HCT116 (cell line): Measurements from ENCODE around the gene OTUD7B. TPM values are rescaled to one million over a fixed set of nuclear protein-coding genes. Genes with fewer than 3 reads are reported as not detected.

Source experiments
- ATAC-seq: fragments of 200-7000 bp; cut with Tn5 transposase; 2 replicates; pipeline ENCODE4 v1.9.1; 2020; ENCODE audit warnings: mild to moderate bottlenecking, moderate library complexity
- BruUV-seq: library from RNA; stranded (reverse); fragments of 400-500 nt; replicated peaks from 2 replicates; lab custom pipeline; 2021; lab: Mats Ljungman, UMichigan
- CTCF ChIA-PET: fragments of 300-600 bp; sonication (Branson Sonifier 250); formaldehyde crosslinking; loops from one replicate; lab custom pipeline; 2021; ENCODE audit warnings: antibody characterized with exemption; lab: Charles Lee
- POLR2A ChIA-PET: fragments of 300-600, 350-600 bp; sonication (Branson Sonifier 250); formaldehyde crosslinking; loops from one replicate; lab custom pipeline; 2021; ENCODE audit warnings: antibody characterized with exemption; lab: Charles Lee
- RAD21 ChIA-PET, 2 experiments: fragments of 300-600 bp; sonication (Branson Sonifier 250); formaldehyde crosslinking; loops; one replicate each; lab custom pipeline; 2023; ENCODE audit warnings: low total read pairs in 2 of 2; ENCODE audit not compliant: uncharacterized antibody in 2 of 2, unreplicated experiment in 2 of 2, low non-redundant PET in 1 of 2; lab: Charles Lee
- DNase-seq: peaks from one replicate; pipeline ENCODE4 v3.0.0-alpha.2; 2010; ENCODE audit warnings: low read depth, low spot score
- H2AFZ ChIP-seq: fragments of 200-600 bp; shearing (Covaris generic), sonication (generic); 2 replicates; pipeline ENCODE4 v1.6.1; 2017; ENCODE audit warnings: low read depth, mixed run types, mixed read lengths, antibody characterized with exemption, low read length; ENCODE audit not compliant: poor library complexity, severe bottlenecking
- H3K27ac ChIP-seq: 2 replicates; pipeline ENCODE4 v1.5.1; 2012; ENCODE audit warnings: low read depth, low read length
- H3K27me3 ChIP-seq: fragments of 200-600 bp; sonication (generic); 2 replicates; pipeline ENCODE4 v1.6.1; 2016; ENCODE audit warnings: mixed run types, low read length, mixed read lengths; ENCODE audit not compliant: insufficient read depth
- H3K36me3 ChIP-seq, 2 experiments: fragments of 200-500 bp in 1 of 2; fragments of 200-600 bp in 1 of 2; sonication (Bioruptor generic) in 1 of 2; sonication (generic) in 1 of 2; 2 replicates each; pipeline versions ENCODE4 v1.5.1 to v1.6.1; 2014 to 2016; ENCODE audit warnings: low read length in 2 of 2, inconsistent platforms in 1 of 2, mixed read lengths in 1 of 2, mixed run types in 1 of 2; ENCODE audit not compliant: insufficient read depth in 2 of 2, control insufficient read depth in 1 of 2
- H3K4me1 ChIP-seq, 2 experiments: fragments of 200-600 bp in 1 of 2; sonication (generic) in 1 of 2; 2 replicates each; pipeline versions ENCODE4 v1.5.1 to v1.6.1; 2012 to 2017; ENCODE audit warnings: low read length in 2 of 2, inconsistent platforms in 1 of 2, mild to moderate bottlenecking in 1 of 2, mixed read lengths in 1 of 2, mixed run types in 1 of 2, moderate library complexity in 1 of 2; ENCODE audit not compliant: insufficient read depth in 2 of 2, control insufficient read depth in 1 of 2
- H3K4me2 ChIP-seq: fragments of 200-600 bp; sonication (generic); 2 replicates; pipeline ENCODE4 v1.6.1; 2017; ENCODE audit warnings: mixed run types, low read length, mixed read lengths
- H3K4me3 ChIP-seq, 2 experiments: fragments of 200-600 bp in 1 of 2; sonication (generic) in 1 of 2; replicated peaks in 1 of 2; 2 replicates each; pipeline ENCODE4 v1.5.1; 2011 to 2016; ENCODE audit warnings: low read length in 2 of 2, control low read depth in 1 of 2, low read depth in 1 of 2, mild to moderate bottlenecking in 1 of 2, mixed read lengths in 1 of 2, mixed run types in 1 of 2
- H3K79me2 ChIP-seq: fragments of 200-600 bp; sonication (generic); 2 replicates; pipeline ENCODE4 v1.6.1; 2017; ENCODE audit warnings: mild to moderate bottlenecking, mixed run types, low read length, moderate library complexity, mixed read lengths; ENCODE audit not compliant: insufficient read depth
- H3K9ac ChIP-seq: fragments of 200-600 bp; sonication (generic); 2 replicates; pipeline ENCODE4 v1.6.1; 2016; ENCODE audit warnings: low read length, mixed read lengths
- H3K9me2 ChIP-seq: fragments of 200-600 bp; sonication (generic), shearing (Covaris generic); 2 replicates; pipeline ENCODE4 v1.6.1; 2017; ENCODE audit warnings: mixed run types, mild to moderate bottlenecking, moderate library complexity; ENCODE audit not compliant: insufficient read depth
- H3K9me3 ChIP-seq, 2 experiments: fragments of 200-500 bp in 1 of 2; fragments of 200-600 bp in 1 of 2; sonication (Bioruptor generic) in 1 of 2; sonication (generic) in 1 of 2; 2 replicates each; pipeline ENCODE4 v1.6.1; 2014 to 2017; ENCODE audit warnings: low read length in 2 of 2, mixed read lengths in 2 of 2, inconsistent platforms in 1 of 2, low read depth in 1 of 2, mild to moderate bottlenecking in 1 of 2, mixed run types in 1 of 2, moderate library complexity in 1 of 2; ENCODE audit not compliant: control insufficient read depth in 1 of 2, insufficient read depth in 1 of 2
- H4K20me1 ChIP-seq: fragments of 200-600 bp; sonication (generic), shearing (Covaris generic); 2 replicates; pipeline ENCODE4 v1.6.1; 2017; ENCODE audit warnings: mixed run types, mild to moderate bottlenecking, moderate library complexity; ENCODE audit not compliant: insufficient read depth
- CTCF ChIP-seq, 3 experiments: fragments of 200-600 bp in 1 of 3; sonication (generic) in 1 of 3; IDR thresholded peaks in 2 of 3; conservative IDR thresholded peaks in 1 of 3; 2 replicates each; pipeline ENCODE4 v1.5.1; 2012 to 2017; ENCODE audit warnings: low read depth in 2 of 3, low read length in 2 of 3, antibody characterized with exemption in 1 of 3, borderline replicate concordance in 1 of 3, control low read depth in 1 of 3, mild to moderate bottlenecking in 1 of 3, mixed read lengths in 1 of 3, mixed run types in 1 of 3, moderate library complexity in 1 of 3; ENCODE audit not compliant: insufficient read depth in 1 of 3
- EGR1 ChIP-seq: IDR thresholded peaks from 2 replicates; pipeline ENCODE4 v1.6.1; 2012; ENCODE audit warnings: low read depth
- EZH2phosphoT487 ChIP-seq: fragments of 200-600 bp; IDR thresholded peaks from 2 replicates; pipeline ENCODE4 v1.6.1; 2018; ENCODE audit warnings: antibody characterized with exemption, borderline replicate concordance
- FOSL1 ChIP-seq: IDR thresholded peaks from 2 replicates; pipeline ENCODE4 v1.6.1; 2012; ENCODE audit warnings: low read depth
- MAX ChIP-seq: IDR thresholded peaks from 2 replicates; pipeline ENCODE4 v1.6.1; 2012
- POLR2A ChIP-seq: IDR thresholded peaks from 2 replicates; pipeline ENCODE4 v1.7.0; 2011; ENCODE audit warnings: borderline replicate concordance; ENCODE audit not compliant: insufficient read depth, insufficient read length; ENCODE audit errors: extremely low read depth
- POLR2AphosphoS5 ChIP-seq: IDR thresholded peaks from 2 replicates; pipeline ENCODE4 v1.6.1; 2011; ENCODE audit warnings: mild to moderate bottlenecking, low read depth, low read length, moderate library complexity
- RAD21 ChIP-seq: IDR thresholded peaks from 2 replicates; pipeline ENCODE4 v1.6.1; 2012; ENCODE audit warnings: low read depth, mild to moderate bottlenecking
- SIN3A ChIP-seq: IDR thresholded peaks from 2 replicates; pipeline ENCODE4 v1.6.1; 2012; ENCODE audit warnings: low read depth
- SP1 ChIP-seq: IDR thresholded peaks from 2 replicates; pipeline ENCODE4 v1.6.1; 2012; ENCODE audit warnings: low read depth
- SRF ChIP-seq: IDR thresholded peaks from 2 replicates; pipeline ENCODE4 v1.6.1; 2012; ENCODE audit warnings: low read depth
- TCF7L2 ChIP-seq: IDR thresholded peaks from 2 replicates; pipeline ENCODE4 v1.7.0; 2011; ENCODE audit warnings: borderline replicate concordance, inconsistent platforms; ENCODE audit not compliant: insufficient read depth, insufficient read length; ENCODE audit errors: extremely low read depth
- YY1 ChIP-seq: IDR thresholded peaks from 2 replicates; pipeline ENCODE4 v1.6.1; 2011; ENCODE audit warnings: low read length, low read depth, moderate library complexity, mild to moderate bottlenecking; ENCODE audit not compliant: insufficient replicate concordance; ENCODE audit errors: extremely low read depth
- ZBTB33 ChIP-seq: IDR thresholded peaks from 2 replicates; pipeline ENCODE4 v1.6.1; 2011; ENCODE audit warnings: mild to moderate bottlenecking, low read length, moderate library complexity; ENCODE audit not compliant: insufficient replicate concordance; ENCODE audit errors: extremely low read depth
- ZFX ChIP-seq: fragments of 450-650 bp; IDR thresholded peaks from 2 replicates; pipeline ENCODE4 v1.6.1; 2017
- intact Hi-C: fragments of 100-400 bp; cut with micrococcal nuclease; formaldehyde crosslinking; loops from 2 replicates; pipeline ENCODE4 v1.10.0; 2022
- total RNA-seq: library from RNA; stranded (reverse); gene quantifications from one replicate; pipeline ENCODE4 v1.2.1, GENCODE V29; 2021; ENCODE audit not compliant: unreplicated experiment

Gene OTUD7B
- total RNA-seq, 1 experiment from 2014 or later: 23.7 TPM

GRCh38 chr1:149927563-149928400 is 82.7 kb downstream of the OTUD7B start, which contains the start of gene SF3B4:
SF3B4 (minus strand) TSS chr1:149927803; CDS start chr1:149927759, 44 bp downstream.
- H3K27ac ChIP-seq: peak within 1 kb of the TSS; percentile 89
- CTCF ChIA-PET: no interaction called here
- H3K9me3 ChIP-seq: no peaks in the 10 kb centered on the region
- POLR2A ChIA-PET: interaction anchor here (0.7 to 2.5 kb wide), 4 partner anchors 11 to 40 kb away, joined by 3 to 29 read pairs (median 13); a partner anchor contains a TSS
- peaks cover 5% of the 10 kb centered on the region; the same call in 1 of the 2 replicates for H4K20me1 ChIP-seq
- DNase-seq (peak; percentile 79), ATAC-seq (peak; percentile 94)
- H3K27me3 ChIP-seq: no peaks in the 10 kb centered on the region
- TSS peak; percentile 97 for BruUV-seq
- H2AFZ ChIP-seq: no peak within 1 kb of the TSS
- peaks cover 44% of the 10 kb centered on the region for H3K79me2 ChIP-seq
- no peaks in the 10 kb centered on the region for H3K9me2 ChIP-seq
- RAD21 ChIA-PET: no interaction called here
- H3K4me2 ChIP-seq: peak within 1 kb of the TSS; percentile 92
- H3K36me3 ChIP-seq: peaks cover 36 to 40% of the 10 kb centered on the region in 2 experiments; a peak in 3 of 4 replicates
- TF ChIP-seq MAX (peak; percentile 65; the same call in 1 of the 2 replicates), FOSL1 (no peak), RAD21 (0 out of 2 replicates have a peak, but pooled peaks have one; percentile 6), EGR1 (peak; percentile 76), SP1 (peak; percentile 65), SRF (no peak), SIN3A (peak; percentile 91), YY1 (peak; percentile 96), ZFX (peak; percentile 78), EZH2phosphoT487 (no peak), ZBTB33 (peak; percentile 6), POLR2A (peak; percentile 96), CTCF (IDR thresholded peaks at IDR 0.05 in 2 of 3, conservative IDR thresholded peaks at IDR 0.05 in 1 of 3; ENCODE audit: borderline replicate concordance in 1 of 3, insufficient read depth in 1 of 3, low read depth in 2 of 3, low read length in 2 of 3) (no peak), TCF7L2 (peak; percentile 16), POLR2AphosphoS5 (peak; percentile 99)
- peaks cover 9 to 31% of the 10 kb centered on the region in 2 experiments; a peak in 3 of 4 replicates for H3K4me1 ChIP-seq
- intact Hi-C loops: loop anchor here (1.0 kb wide), 1 partner anchor 39 kb away; no protein-coding TSS in a partner anchor
- peak within 1 kb of the TSS; percentile 89 to 99 for H3K4me3 ChIP-seq
- H3K9ac ChIP-seq: peak within 1 kb of the TSS; percentile 88
